GM18520 (cell line): Measurements from ENCODE around the gene SPO11.

Source experiments
- ATAC-seq: cut with Tn5 transposase; IDR thresholded peaks from one replicate; pipeline ENCODE4 v1.9.1; 2021; ENCODE audit not compliant: unreplicated experiment

SPO11 gene

DNA sequence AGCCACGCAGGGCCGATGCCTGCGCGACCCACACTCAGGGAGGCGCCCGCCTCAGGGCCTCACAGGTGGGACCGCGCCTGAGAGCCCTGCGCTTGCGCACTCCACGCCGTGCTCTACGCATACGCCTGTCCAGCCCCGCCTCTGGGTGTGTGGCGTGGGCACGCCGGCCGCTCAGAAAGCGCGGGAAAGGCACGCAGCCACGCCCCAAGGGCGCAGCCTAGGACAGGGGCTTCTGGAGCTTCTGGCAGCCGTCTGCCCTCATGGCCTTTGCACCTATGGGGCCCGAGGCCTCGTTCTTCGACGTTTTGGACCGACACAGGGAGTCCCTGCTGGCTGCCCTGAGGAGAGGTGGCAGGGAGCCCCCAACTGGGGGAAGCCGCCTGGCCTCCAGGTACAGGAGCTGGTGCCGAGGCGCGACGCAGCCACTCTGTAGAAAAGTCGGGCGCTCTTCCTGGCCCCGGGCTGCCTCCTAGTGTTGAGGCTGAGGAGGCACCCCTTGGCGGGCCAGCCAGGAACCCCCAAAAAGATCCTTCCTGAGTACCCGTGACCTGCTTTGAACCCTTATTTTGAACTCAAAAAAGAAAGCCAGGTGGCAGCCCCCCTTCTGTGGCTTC, at the start of gene SPO11:
SPO11 (plus strand) TSS at position 196 of the 614 bp plus-strand sequence; CDS start at position 261, 65 bp downstream.
- ATAC-seq: no peak

DNA sequence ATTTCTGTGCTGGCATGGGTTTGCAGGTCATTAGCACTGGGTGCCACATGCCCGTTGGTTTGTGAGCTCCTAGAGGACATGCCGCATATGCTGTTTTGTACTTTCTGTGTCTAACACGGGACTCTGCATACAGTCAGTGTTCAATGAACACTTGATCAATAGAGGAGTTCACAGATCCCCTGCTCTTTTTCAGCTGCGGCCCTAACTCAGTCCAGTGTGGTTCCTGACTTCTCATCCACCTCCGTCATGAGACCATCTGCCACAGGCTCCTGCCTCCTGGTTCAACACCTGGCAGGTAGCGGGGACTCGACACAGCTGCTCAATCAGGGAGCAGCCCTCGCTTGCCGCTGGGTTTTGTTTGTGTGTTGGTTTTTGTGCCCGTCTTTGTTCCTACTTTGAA, 49.4 kb upstream of the SPO11 start:
- no peak for ATAC-seq

DNA sequence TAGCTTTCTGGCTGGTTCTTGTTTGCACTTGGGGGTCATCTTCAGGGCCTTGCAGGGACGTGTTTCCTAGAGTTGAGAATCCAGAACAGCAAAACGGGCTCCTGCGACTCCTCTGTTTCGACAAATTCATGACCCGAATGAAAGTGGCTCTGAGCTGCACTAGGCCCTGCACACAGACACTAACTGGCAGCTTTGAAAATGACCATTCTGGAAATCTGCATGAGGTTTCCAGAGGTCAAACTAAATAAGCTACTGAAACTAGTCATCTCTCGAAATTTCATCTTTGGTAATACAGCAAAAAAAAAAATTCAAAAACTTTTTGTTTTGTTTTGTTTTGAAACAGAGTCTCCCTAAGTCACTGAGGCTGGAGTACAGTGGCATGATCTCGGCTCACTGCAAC, 47.7 kb upstream of the SPO11 start:
- no peak for ATAC-seq

GRCh38 chr20:57282670-57283361, 46.8 kb upstream of the SPO11 start:
- no peak for ATAC-seq

- ATAC-seq: no peak
Measured at GRCh38 chr20:57283860-57284259, 45.7 kb upstream of the SPO11 start.

- ATAC-seq: no peak
Measured at GRCh38 chr20:57287007-57287880, 42.4 kb upstream of the SPO11 start.

DNA sequence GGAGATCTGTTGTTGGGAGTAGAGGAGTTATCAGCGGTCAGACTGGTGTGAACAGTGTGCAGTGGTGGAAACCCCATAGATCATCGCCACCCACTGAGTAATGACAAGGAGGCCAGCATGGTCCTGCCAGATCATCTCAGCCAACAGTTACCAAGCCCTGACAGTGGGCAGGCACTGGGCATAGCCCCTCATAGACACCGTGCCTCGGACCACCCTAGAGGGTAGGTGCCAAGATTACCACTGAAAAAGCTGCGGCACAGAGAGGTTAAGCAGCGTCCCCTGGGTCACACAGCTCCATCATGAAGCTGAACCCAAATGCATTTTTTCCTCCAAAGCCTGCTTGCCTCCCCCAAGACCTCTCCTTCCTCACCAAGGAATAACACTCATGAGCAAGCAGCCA, 41.7 kb upstream of the SPO11 start:
- ATAC-seq: no peak

DNA sequence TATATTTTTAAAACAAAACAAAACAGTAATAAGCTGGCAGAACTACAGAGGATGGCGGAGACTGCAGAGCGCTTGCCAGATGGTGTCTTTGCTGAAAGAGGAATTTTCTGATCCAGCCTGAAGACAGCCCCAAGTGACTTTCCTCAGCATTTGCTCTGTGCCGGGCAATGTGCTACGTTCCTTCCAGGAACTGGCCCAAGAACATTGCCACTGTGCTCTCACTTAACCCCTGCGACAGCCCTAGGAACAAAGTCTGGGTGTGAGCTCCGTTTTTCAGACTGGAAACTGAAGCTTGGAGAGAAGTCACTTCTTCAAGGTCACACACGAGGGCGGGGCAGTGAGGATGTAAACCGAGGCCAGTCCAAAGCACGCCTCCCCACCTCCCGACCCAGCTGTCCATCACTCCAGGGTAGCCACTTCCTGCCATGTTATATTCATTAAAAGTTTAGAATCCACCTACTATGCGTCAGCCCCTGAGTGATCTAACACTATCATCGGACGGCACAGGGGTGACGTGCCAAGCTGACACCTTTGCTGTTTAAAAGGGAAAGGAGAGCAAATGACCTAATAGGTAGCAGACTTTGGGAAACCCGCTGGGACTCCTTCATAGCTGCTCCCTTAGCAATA, 40.8 kb upstream of the SPO11 start:
- no peak for ATAC-seq

- no peak for ATAC-seq
Measured at GRCh38 chr20:57289391-57290177, 40.0 kb upstream of the SPO11 start.

DNA sequence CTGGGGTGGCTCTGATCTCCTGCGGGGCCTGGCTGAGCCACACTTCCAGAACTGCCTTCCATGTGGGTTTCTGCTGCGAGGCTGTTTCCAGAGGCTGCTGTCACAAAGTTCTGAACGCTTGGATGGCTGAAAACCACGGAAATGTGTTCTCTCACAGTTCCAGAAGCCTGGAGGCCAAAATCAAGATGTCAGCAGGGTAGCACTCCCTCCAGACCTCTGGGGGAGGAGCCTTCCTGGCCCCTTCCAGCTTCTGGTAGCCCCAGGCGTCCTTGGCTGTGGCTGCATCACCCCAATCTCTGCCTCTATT, 39.5 kb upstream of the SPO11 start:
- no peak for ATAC-seq

DNA sequence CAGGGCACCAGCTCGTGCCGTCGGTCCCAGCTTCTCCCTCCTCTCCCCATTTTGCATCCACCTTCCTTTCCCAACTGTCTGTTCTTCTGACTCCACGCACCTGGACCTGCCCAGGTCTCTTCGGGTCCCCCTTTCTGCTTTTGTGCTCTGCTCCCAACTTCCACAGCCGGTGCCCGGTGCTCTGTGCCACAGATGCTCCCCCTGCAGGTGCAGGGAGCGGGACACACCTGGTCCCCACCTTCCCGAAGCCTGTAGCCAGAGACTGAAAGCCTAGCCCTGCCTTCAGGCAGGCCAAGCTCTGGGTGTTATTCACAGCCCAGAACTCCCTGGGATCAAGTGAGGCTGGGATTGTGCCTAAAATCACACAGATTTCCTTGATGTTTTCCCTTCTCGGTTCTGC, 38.6 kb upstream of the SPO11 start:
- ATAC-seq: no peak

- no peak for ATAC-seq
Measured at GRCh38 chr20:57291694-57292093, 37.9 kb upstream of the SPO11 start.

DNA sequence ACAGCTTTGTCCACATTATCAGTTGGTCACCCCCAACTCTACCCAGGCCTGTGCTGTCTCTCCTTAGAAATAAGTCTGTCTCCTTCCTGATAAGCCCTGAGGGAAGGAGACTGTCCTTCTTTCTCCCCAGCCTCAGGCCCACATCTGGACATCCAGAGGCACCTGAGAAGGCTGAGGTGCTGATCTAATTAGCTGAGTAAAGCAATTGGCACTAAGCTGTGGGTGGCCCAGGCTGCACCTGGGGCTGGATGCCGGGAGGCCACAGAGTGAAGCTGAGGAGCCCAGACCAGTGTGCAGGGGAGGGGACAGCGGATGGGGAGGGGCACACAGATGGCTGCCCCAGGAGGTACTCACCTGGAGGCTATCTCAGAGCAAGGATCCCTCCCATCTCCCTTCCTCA, 37.0 kb upstream of the SPO11 start:
- ATAC-seq: no peak

DNA sequence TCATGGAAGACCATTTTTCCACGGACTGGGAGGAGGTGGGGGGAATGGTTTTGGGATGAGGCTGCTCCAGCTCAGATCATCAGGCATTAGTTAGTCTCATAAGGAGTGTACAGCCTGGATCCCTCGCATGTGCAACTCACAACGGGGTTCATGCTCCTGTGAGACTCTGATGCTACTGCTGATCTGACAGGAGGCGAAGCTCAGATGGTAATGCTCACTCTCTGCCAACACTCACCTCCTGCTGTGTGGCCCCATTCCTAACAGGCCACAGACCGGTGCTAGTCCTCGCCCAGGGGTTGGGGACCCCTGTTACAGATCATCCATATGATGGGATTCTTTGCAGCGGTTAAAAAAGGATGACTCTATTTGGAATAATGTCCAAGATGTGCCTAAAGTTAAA, 35.6 kb upstream of the SPO11 start:
- no peak for ATAC-seq

DNA sequence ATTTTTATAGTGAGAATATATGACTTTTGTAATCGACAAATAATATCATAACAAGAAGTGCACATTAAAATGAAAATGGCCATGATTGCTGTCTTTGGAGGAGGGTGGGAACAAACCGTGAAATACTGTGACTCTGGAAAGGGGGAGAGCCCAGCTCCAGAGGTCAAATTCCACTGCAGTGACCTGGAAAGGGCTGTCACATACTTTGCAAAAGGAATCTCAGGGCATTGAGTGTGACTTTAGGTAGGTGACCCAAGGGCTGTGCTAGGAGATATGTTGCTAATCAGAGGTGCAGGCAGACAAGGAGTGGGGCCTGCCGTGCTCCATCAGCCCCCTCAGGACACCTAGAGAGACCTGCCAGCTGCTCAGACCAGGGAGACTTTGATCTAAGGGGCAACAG, 35.1 kb upstream of the SPO11 start:
- ATAC-seq: no peak

- no peak for ATAC-seq
Measured at GRCh38 chr20:57298457-57298856, 31.1 kb upstream of the SPO11 start.

GRCh38 chr20:57301026-57301425, 28.6 kb upstream of the SPO11 start:
- ATAC-seq: no peak

- ATAC-seq: no peak
Measured at GRCh38 chr20:57306747-57307146, 22.9 kb upstream of the SPO11 start.

GRCh38 chr20:57308451-57309271, 20.9 kb upstream of the SPO11 start:
- ATAC-seq: peak; percentile 37

GRCh38 chr20:57309544-57310115, 20.0 kb upstream of the SPO11 start:
- ATAC-seq: no peak
